Measurements from ENCODE around the gene SLC13A3. TPM values are rescaled to one million over a fixed set of nuclear protein-coding genes. Genes with fewer than 3 reads are reported as not detected.

Gene SLC13A3
- total and polyA plus RNA-seq, 2 of the 4 experiments (the other 2 are of a cell fraction), result 2.5 to 4.2 TPM

GRCh38 chr20:46665602-46666001 lies 14.3 kb upstream of the SLC13A3 start:
- WGBS, 2 experiments (ENCODE audit: extremely low coverage in 2 of 2, insufficient read length in 1 of 2), result no CpG with 5 or more reads among the region's 3 CpGs
- no peak overlapping the region for H3K18ac ChIP-seq (ENCODE audit: low read depth, low read length)
- H4K20me1 ChIP-seq (ENCODE audit: insufficient read depth, low read length), result no peaks in the 10 kb centered on the region
- no peak overlapping the region for H2BK120ac ChIP-seq (ENCODE audit: low read depth, low read length)
- no TSS peak for BruUV-seq (replicated peaks)
- H3K36me3 ChIP-seq (ENCODE audit: control insufficient read depth, insufficient read depth, low read length), result no peaks in the 10 kb centered on the region; the same call in 1 of the 2 replicates
- H3K9ac ChIP-seq (ENCODE audit: low read depth, low read length), result no peak overlapping the region
- CTCF ChIA-PET, result no interaction called here
- no peak overlapping the region for H2BK15ac ChIP-seq (ENCODE audit: low read depth, low read length)
- POLR2A ChIA-PET (ENCODE audit: unreplicated experiment), result no interaction called here
- no peak overlapping the region for H3K56ac ChIP-seq (ENCODE audit: extremely low read depth, insufficient read depth, low read length)
- no peaks in the 10 kb centered on the region for H3K9me1 ChIP-seq (ENCODE audit: insufficient read depth, low read length)
- H3K4me2 ChIP-seq (ENCODE audit: low read depth, low read length), result no peak overlapping the region
- H2AK5ac ChIP-seq (ENCODE audit: low read depth, low read length), result no peak overlapping the region
- no peak overlapping the region for H2BK20ac ChIP-seq (ENCODE audit: low read depth, low read length)
- TF ChIP-seq SMC3 (IDR thresholded peaks at IDR 0.05; ENCODE audit: low read depth, low read length) (no peak), FOS (IDR thresholded peaks at IDR 0.05; ENCODE audit: low read depth, low read length) (no peak), BHLHE40 (IDR thresholded peaks at IDR 0.05; ENCODE audit: low read depth, low read length) (no peak)
- H3K4ac ChIP-seq (ENCODE audit: low read depth, low read length), result no peak overlapping the region
- H4K5ac ChIP-seq (ENCODE audit: low read depth, low read length), result no peak overlapping the region
- no peak for ATAC-seq (ENCODE audit: low read depth)
- no peak overlapping the region for H3K14ac ChIP-seq (replicated peaks; ENCODE audit: low read depth, low read length)
- dilution Hi-C loops (cut with HindIII; ENCODE audit: low sequenced_read_pairs, unreplicated experiment), result no loop called here
- no peaks in the 10 kb centered on the region for H3K27me3 ChIP-seq (ENCODE audit: control insufficient read depth, insufficient read depth, low read length)
- no peak for DNase-seq
- no peak overlapping the region for H3K23ac ChIP-seq (ENCODE audit: low read depth, low read length)
- no peak overlapping the region for H4K91ac ChIP-seq (ENCODE audit: insufficient read depth, low read depth, low read length)
- no peak overlapping the region for H2AFZ ChIP-seq (replicated peaks; ENCODE audit: low read length, poor library complexity)
- intact Hi-C loops (cut with micrococcal nuclease), result no loop called here
- no peaks in the 10 kb centered on the region for H3K79me1 ChIP-seq (ENCODE audit: low read depth in 1 of 2, low read length in 2 of 2)
- no peak overlapping the region for H3K4me3 ChIP-seq (ENCODE audit: insufficient read depth, low read depth, low read length)
- no peaks in the 10 kb centered on the region for H3K4me1 ChIP-seq (ENCODE audit: control insufficient read depth, insufficient read depth, low read length)
- H3K9me3 ChIP-seq (ENCODE audit: control insufficient read depth, insufficient read depth, low read length), result peaks cover 5% of the 10 kb centered on the region
- in situ Hi-C loops (cut with MboI; ENCODE audit: low sequenced_read_pairs), result no loop called here
- H3K27ac ChIP-seq (ENCODE audit: insufficient read depth, low read length), result no peak overlapping the region
- H2BK5ac ChIP-seq (ENCODE audit: low read depth, low read length, poor library complexity, severe bottlenecking), result no peak overlapping the region
- H4K8ac ChIP-seq (ENCODE audit: low read depth in 2 of 2, low read length in 2 of 2), result no peak overlapping the region
- no peak overlapping the region for H2AK9ac ChIP-seq (replicated peaks; ENCODE audit: low read depth, low read length, poor library complexity)
